ENCODE measurements around the gene MYLK. TPM values are rescaled to one million over a fixed set of nuclear protein-coding genes. Genes with fewer than 3 reads are reported as not detected.
A peak's percentile ranks its signal among the peaks of the same experiment; 100 is the strongest.

MYLK gene
- total RNA-seq, 4 donors from 2014 or later: 9.7 to 92.8 (median 32.5) TPM

GRCh38 chr3:123653221-123653682 is 230.9 kb downstream of the MYLK start:
- H3K4me3 ChIP-seq (ENCODE audit: low read depth, poor library complexity, severe bottlenecking): no peak overlapping the region
- DNase-seq (ENCODE audit: low spot score in 2 of 2): peak; percentile 72 to 93
- TF ChIP-seq, protein P1, sequence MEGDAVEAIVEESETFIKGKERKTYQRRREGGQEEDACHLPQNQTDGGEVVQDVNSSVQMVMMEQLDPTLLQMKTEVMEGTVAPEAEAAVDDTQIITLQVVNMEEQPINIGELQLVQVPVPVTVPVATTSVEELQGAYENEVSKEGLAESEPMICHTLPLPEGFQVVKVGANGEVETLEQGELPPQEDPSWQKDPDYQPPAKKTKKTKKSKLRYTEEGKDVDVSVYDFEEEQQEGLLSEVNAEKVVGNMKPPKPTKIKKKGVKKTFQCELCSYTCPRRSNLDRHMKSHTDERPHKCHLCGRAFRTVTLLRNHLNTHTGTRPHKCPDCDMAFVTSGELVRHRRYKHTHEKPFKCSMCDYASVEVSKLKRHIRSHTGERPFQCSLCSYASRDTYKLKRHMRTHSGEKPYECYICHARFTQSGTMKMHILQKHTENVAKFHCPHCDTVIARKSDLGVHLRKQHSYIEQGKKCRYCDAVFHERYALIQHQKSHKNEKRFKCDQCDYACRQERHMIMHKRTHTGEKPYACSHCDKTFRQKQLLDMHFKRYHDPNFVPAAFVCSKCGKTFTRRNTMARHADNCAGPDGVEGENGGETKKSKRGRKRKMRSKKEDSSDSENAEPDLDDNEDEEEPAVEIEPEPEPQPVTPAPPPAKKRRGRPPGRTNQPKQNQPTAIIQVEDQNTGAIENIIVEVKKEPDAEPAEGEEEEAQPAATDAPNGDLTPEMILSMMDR (IDR thresholded peaks at IDR 0.05): no peak
- TF ChIP-seq POLR2A (IDR thresholded peaks at IDR 0.05): no peak
- intact Hi-C loops (cut with DNase I; ENCODE audit: low total_unique reads): no loop called here
- 46 to 53% methylated on average over 5 of the region's 5 CpGs for WGBS, 2 donors

GRCh38 chr3:123652342-123652984 is 231.7 kb downstream of the MYLK start:
- intact Hi-C loops (cut with DNase I; ENCODE audit: low total_unique reads): no loop called here
- peak; percentile 72 to 94 for DNase-seq (ENCODE audit: low spot score in 2 of 2)
- 22 to 25% methylated on average over 9 of the region's 9 CpGs for WGBS, 2 donors
- no peak for TF ChIP-seq POLR2A (IDR thresholded peaks at IDR 0.05)
- TF ChIP-seq, protein P1 (IDR thresholded peaks at IDR 0.05): peak in 1 of 3 donors; percentile 16
- no peak overlapping the region for H3K4me3 ChIP-seq (ENCODE audit: low read depth, poor library complexity, severe bottlenecking)

DNA sequence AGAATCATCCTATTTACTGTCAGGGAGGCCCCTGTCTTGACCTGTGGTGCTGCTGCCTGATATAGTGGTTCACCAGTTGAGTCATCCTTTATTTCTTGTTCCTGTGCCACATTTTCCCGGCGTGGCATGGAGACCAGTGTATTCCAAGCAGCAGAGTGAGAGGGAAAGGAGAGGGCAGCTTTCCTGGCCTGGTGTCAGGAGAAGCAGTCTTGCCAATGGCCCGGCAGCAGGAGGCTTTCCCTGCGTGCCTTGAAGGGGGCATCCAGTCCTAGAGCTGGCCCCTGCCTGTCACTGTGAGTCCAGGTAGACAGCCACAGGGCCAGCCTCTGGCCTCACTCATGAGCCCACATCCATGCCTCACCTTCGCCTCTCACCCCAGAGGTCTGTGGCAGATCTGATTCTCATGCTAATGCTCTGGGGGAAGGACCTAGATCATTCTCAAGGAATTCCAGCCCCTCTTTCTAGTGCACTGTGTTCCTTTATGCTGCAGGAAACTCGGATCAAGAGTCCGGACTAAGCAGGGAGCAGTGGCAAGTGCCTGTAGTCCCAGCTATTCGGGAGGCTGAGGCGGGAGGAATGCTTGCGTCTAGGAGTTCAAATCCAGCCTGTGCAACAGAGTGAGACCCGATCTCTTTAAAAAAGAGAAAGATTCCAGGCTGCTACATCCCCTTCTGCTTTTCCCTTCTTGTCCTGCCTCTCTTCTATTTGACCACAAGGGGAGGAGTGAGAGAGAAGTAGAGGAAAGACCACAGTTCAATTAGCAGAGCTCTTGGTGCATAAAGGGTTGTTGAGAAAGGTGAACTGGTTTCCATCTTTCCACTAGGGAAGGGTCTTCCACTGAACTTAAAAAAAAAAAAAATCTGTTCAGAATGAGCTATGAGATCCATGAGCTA is 232.4 kb downstream of the MYLK start:
- WGBS, 2 donors: 75 to 85% methylated on average over 11 of the region's 11 CpGs
- TF ChIP-seq, protein P1 (IDR thresholded peaks at IDR 0.05): no peak
- no peak for TF ChIP-seq POLR2A (IDR thresholded peaks at IDR 0.05)

DNA sequence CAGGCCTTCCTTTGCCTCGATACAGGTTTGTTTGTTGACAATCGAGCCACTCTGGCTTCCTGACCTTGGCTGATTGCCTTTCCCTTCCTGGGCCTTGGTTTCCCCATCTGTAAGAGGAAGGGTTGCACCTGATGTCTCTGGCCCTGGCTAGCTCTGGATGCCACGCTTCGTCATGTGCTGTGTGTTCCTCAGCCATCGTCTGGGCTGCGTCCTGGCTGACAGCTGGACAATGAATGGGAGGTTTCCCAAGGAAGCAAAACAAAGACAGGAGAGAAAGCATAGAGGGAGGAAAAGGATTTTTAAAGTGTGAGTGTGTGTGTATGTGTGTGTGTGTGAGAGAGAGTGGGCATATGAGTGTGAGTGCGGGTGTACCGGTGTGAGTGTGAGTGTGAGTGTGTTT is 234.0 kb downstream of the MYLK start:
- no peak for TF ChIP-seq POLR2A (IDR thresholded peaks at IDR 0.05)
- TF ChIP-seq, protein P1 (IDR thresholded peaks at IDR 0.05): no peak
- intact Hi-C loops (cut with DNase I; ENCODE audit: low total_unique reads): no loop called here
- 90 to 92% methylated on average over 8 of the region's 8 CpGs for WGBS, 2 donors

More for the DNA sequence above, 232.4 kb downstream of the MYLK start:
- no peak overlapping the region for H3K4me3 ChIP-seq (ENCODE audit: low read depth, poor library complexity, severe bottlenecking)
- intact Hi-C loops (cut with DNase I; ENCODE audit: low total_unique reads): no loop called here
- DNase-seq (ENCODE audit: low spot score in 2 of 2): peak in 1 of 2 donors; percentile 48

GRCh38 chr3:123648696-123649405 is 235.3 kb downstream of the MYLK start:
- TF ChIP-seq POLR2A (IDR thresholded peaks at IDR 0.05): no peak
- TF ChIP-seq, protein P1 (IDR thresholded peaks at IDR 0.05): no peak
- 88 to 93% methylated on average over 10 of the region's 10 CpGs for WGBS, 2 donors
- intact Hi-C loops (cut with DNase I; ENCODE audit: low total_unique reads): no loop called here
- H3K4me3 ChIP-seq (ENCODE audit: low read depth, poor library complexity, severe bottlenecking): no peak overlapping the region
- DNase-seq (ENCODE audit: low spot score in 2 of 2): peak in 1 of 2 donors; percentile 63

More for the DNA sequence above, 234.0 kb downstream of the MYLK start:
- H3K4me3 ChIP-seq (ENCODE audit: low read depth, poor library complexity, severe bottlenecking): no peak overlapping the region
- DNase-seq (ENCODE audit: low spot score in 2 of 2): peak in 1 of 2 donors; percentile 50

Measured in lower leg skin (tissue), 4 donors.